NCI-H82 (cell line): ENCODE results near the gene LZTR1.
"Not testable (repeated sequence)": the region's sequence is repeated elsewhere in the genome, so short reads cannot be mapped to it uniquely, and the experiment has no call there.

ENCODE experiments used
- DNase-seq: peaks from one replicate; lab custom pipeline; 2025; lab: John Stamatoyannopoulos, UW

Gene LZTR1

GRCh38 chr22:21033895-21034294 is 51.8 kb downstream of the LZTR1 start:
- no peak for DNase-seq

- DNase-seq: no peak
Measured at GRCh38 chr22:21034989-21035388, 52.9 kb downstream of the LZTR1 start.

- no peak for DNase-seq
Measured at GRCh38 chr22:21038405-21038804, 56.3 kb downstream of the LZTR1 start.

- DNase-seq: not testable (repeated sequence)
Measured at GRCh38 chr22:21039158-21039557, 57.1 kb downstream of the LZTR1 start.

- no peak for DNase-seq
Measured at GRCh38 chr22:21041937-21042336, 59.8 kb downstream of the LZTR1 start.

GRCh38 chr22:21042978-21043859 is 61.1 kb downstream of the LZTR1 start:
- DNase-seq: no peak

GRCh38 chr22:21043860-21044535 is 61.9 kb downstream of the LZTR1 start:
- DNase-seq: no peak

- peak; percentile 40 for DNase-seq
Measured at GRCh38 chr22:21044931-21045584, 63.0 kb downstream of the LZTR1 start.

GRCh38 chr22:21045585-21046294 is 63.6 kb downstream of the LZTR1 start, which contains the start of gene LRRC74B:
Gene LRRC74B (plus strand): TSS chr22:21045946. CDS start chr22:21045987, 41 bp downstream.
- peak; percentile 93 for DNase-seq

- DNase-seq: no peak
Measured at GRCh38 chr22:21047035-21047661, 65.1 kb downstream of the LZTR1 start.

- no peak for DNase-seq
Measured at GRCh38 chr22:21047730-21048129, 65.6 kb downstream of the LZTR1 start.

- not testable (repeated sequence) for DNase-seq
Measured at GRCh38 chr22:21048448-21048847, 66.4 kb downstream of the LZTR1 start.
